Panc1 (cell line): ENCODE results near the gene MYRIP. TPM values are rescaled to one million over a fixed set of nuclear protein-coding genes. Genes with fewer than 3 reads are reported as not detected.

Experiments
- ATAC-seq: fragments of 200-7000 bp; cut with Tn5 transposase; 2 replicates; pipeline ENCODE4 v1.9.1; 2020; ENCODE audit warnings: mild to moderate bottlenecking, moderate library complexity
- BruUV-seq: library from RNA; stranded (reverse); fragments of 400-500 nt; replicated peaks from 2 replicates; lab custom pipeline; 2021; lab: Mats Ljungman, UMichigan
- CTCF ChIA-PET: fragments of 300-600 bp; sonication (Branson Sonifier 250); formaldehyde crosslinking; loops from one replicate; lab custom pipeline; 2022; ENCODE audit warnings: antibody characterized with exemption; lab: Charles Lee
- POLR2A ChIA-PET: fragments of 300-600 bp; sonication (Branson Sonifier 250); formaldehyde crosslinking; loops from one replicate; lab custom pipeline; 2022; ENCODE audit warnings: antibody characterized with exemption; lab: Charles Lee
- DNase-seq: peaks from one replicate; pipeline ENCODE4 v3.0.0-alpha.2; 2010; ENCODE audit warnings: low read depth, low spot score
- H3K27ac ChIP-seq: 2 replicates; pipeline ENCODE4 v1.5.1; 2011; ENCODE audit warnings: mild to moderate bottlenecking, low read length, inconsistent platforms
- H3K27me3 ChIP-seq: fragments of 200-500 bp; sonication (Bioruptor generic); 2 replicates; pipeline ENCODE4 v1.6.0; 2014; ENCODE audit warnings: low read length, inconsistent platforms; ENCODE audit not compliant: control insufficient read depth, insufficient read depth
- H3K36me3 ChIP-seq: fragments of 200-500 bp; sonication (Bioruptor generic); 2 replicates; pipeline ENCODE4 v1.5.1; 2014; ENCODE audit warnings: inconsistent platforms, mild to moderate bottlenecking, low read length, moderate library complexity; ENCODE audit not compliant: control insufficient read depth, insufficient read depth
- H3K4me1 ChIP-seq: 2 replicates; pipeline ENCODE4 v1.5.1; 2011; ENCODE audit warnings: inconsistent platforms, mild to moderate bottlenecking, low read length, moderate library complexity; ENCODE audit not compliant: control insufficient read depth, insufficient read depth
- H3K4me3 ChIP-seq, 2 experiments: 2 replicates each; pipeline ENCODE4 v1.5.1; 2011 to 2012; ENCODE audit warnings: low read depth in 2 of 2, low read length in 2 of 2, mild to moderate bottlenecking in 2 of 2, inconsistent platforms in 1 of 2, moderate library complexity in 1 of 2
- H3K9me3 ChIP-seq: fragments of 200-500 bp; sonication (Bioruptor generic); 2 replicates; pipeline ENCODE4 v1.5.1; 2014; ENCODE audit warnings: low read depth, mild to moderate bottlenecking, inconsistent platforms, low read length, moderate library complexity; ENCODE audit not compliant: control insufficient read depth, insufficient read depth
- CTCF ChIP-seq: fragments of 450-650 bp; IDR thresholded peaks from 2 replicates; pipeline ENCODE4 v1.5.1; 2017; ENCODE audit warnings: mild to moderate bottlenecking
- POLR2AphosphoS5 ChIP-seq: IDR thresholded peaks from 2 replicates; pipeline ENCODE4 v1.6.1; 2012; ENCODE audit warnings: mild to moderate bottlenecking, low read depth, low read length, moderate library complexity
- REST ChIP-seq, 2 experiments: IDR thresholded peaks; 2 replicates each; pipeline ENCODE4 v1.6.1; 2011 to 2012; ENCODE audit warnings: low read depth in 2 of 2, control low read depth in 1 of 2, low read length in 1 of 2, mild to moderate bottlenecking in 1 of 2, moderate library complexity in 1 of 2; ENCODE audit not compliant: insufficient read depth in 1 of 2
- SIN3A ChIP-seq: IDR thresholded peaks from 2 replicates; pipeline ENCODE4 v1.6.1; 2012; ENCODE audit warnings: low read depth, mild to moderate bottlenecking, low read length, moderate library complexity, borderline replicate concordance; ENCODE audit not compliant: insufficient read depth
- TCF7L2 ChIP-seq: IDR thresholded peaks from 2 replicates; pipeline ENCODE4 v1.6.1; 2011; ENCODE audit warnings: mild to moderate bottlenecking, low read depth, low read length, inconsistent platforms
- in situ Hi-C: cut with HindIII; loops from 2 replicates; pipeline ENCODE4 v1.10.0; 2016; ENCODE audit warnings: low sequenced_read_pairs, low pct_unique_long_range_greater_than_20kb
- intact Hi-C: fragments of 100-400 bp; cut with micrococcal nuclease; formaldehyde crosslinking; loops from one replicate; pipeline ENCODE4 v1.10.0; 2022; ENCODE audit not compliant: unreplicated experiment
- total RNA-seq: library from RNA; stranded (reverse); gene quantifications from one replicate; pipeline ENCODE4 v1.2.1, GENCODE V29; 2021; ENCODE audit not compliant: unreplicated experiment

Gene MYRIP
- total RNA-seq, 1 experiment from 2014 or later = 0.59 TPM

GRCh38 chr3:40046149-40046548 is 236.7 kb downstream of the MYRIP start:
- in situ Hi-C loops = no loop called here
- no TSS peak for BruUV-seq

GRCh38 chr3:40047406-40047805 is 238.0 kb downstream of the MYRIP start:
- intact Hi-C loops = no loop called here
- Histone ChIP-seq H3K4me3 (no peak overlapping the region), H3K27me3 (no peaks in the 10 kb centered on the region), H3K9me3 (peaks cover 3% of the 10 kb centered on the region; the same call in 1 of the 2 replicates), H3K4me1 (no peaks in the 10 kb centered on the region), H3K27ac (no peak overlapping the region), H3K36me3 (no peaks in the 10 kb centered on the region)
- DNase-seq (no peak), ATAC-seq (no peak)
- no TSS peak for BruUV-seq
- ChIA-PET CTCF (no interaction called here), POLR2A (no interaction called here)
- in situ Hi-C loops = no loop called here
- no peak for TF ChIP-seq POLR2AphosphoS5
- TF ChIP-seq REST (IDR thresholded peaks at IDR 0.05; ENCODE audit: insufficient read depth in 1 of 2, low read depth in 2 of 2, low read length in 1 of 2) = no peak
- TF ChIP-seq SIN3A = no peak

More at GRCh38 chr3:40046149-40046548, 236.7 kb downstream of the MYRIP start:
- Histone ChIP-seq H3K4me3 (no peak overlapping the region), H3K36me3 (no peaks in the 10 kb centered on the region), H3K9me3 (peaks cover 3% of the 10 kb centered on the region; the same call in 1 of the 2 replicates), H3K4me1 (no peaks in the 10 kb centered on the region), H3K27me3 (no peaks in the 10 kb centered on the region), H3K27ac (no peak overlapping the region)
- ChIA-PET POLR2A (no interaction called here), CTCF (no interaction called here)
- no peak for DNase-seq
- intact Hi-C loops = no loop called here
- ATAC-seq = no peak
- TF ChIP-seq TCF7L2 (no peak), SIN3A (no peak), CTCF (no peak), REST (IDR thresholded peaks at IDR 0.05; ENCODE audit: insufficient read depth in 1 of 2, low read depth in 2 of 2, low read length in 1 of 2) (no peak), POLR2AphosphoS5 (no peak)
